HCT116 (cell line): ENCODE results near the gene PLRG1. TPM values are rescaled to one million over a fixed set of nuclear protein-coding genes. Genes with fewer than 3 reads are reported as not detected.

Source experiments
- ATAC-seq: fragments of 200-7000 bp; cut with Tn5 transposase; 2 replicates; pipeline ENCODE4 v1.9.1; 2020; ENCODE audit warnings: mild to moderate bottlenecking, moderate library complexity
- BruUV-seq: library from RNA; stranded (reverse); fragments of 400-500 nt; replicated peaks from 2 replicates; lab custom pipeline; 2021; lab: Mats Ljungman, UMichigan
- CTCF ChIA-PET: fragments of 300-600 bp; sonication (Branson Sonifier 250); formaldehyde crosslinking; loops from one replicate; lab custom pipeline; 2021; ENCODE audit warnings: antibody characterized with exemption; lab: Charles Lee
- POLR2A ChIA-PET: fragments of 300-600, 350-600 bp; sonication (Branson Sonifier 250); formaldehyde crosslinking; loops from one replicate; lab custom pipeline; 2021; ENCODE audit warnings: antibody characterized with exemption; lab: Charles Lee
- RAD21 ChIA-PET, 2 experiments: fragments of 300-600 bp; sonication (Branson Sonifier 250); formaldehyde crosslinking; loops; one replicate each; lab custom pipeline; 2023; ENCODE audit warnings: low total read pairs in 2 of 2; ENCODE audit not compliant: uncharacterized antibody in 2 of 2, unreplicated experiment in 2 of 2, low non-redundant PET in 1 of 2; lab: Charles Lee
- DNase-seq: peaks from one replicate; pipeline ENCODE4 v3.0.0-alpha.2; 2010; ENCODE audit warnings: low read depth, low spot score
- H2AFZ ChIP-seq: fragments of 200-600 bp; shearing (Covaris generic), sonication (generic); 2 replicates; pipeline ENCODE4 v1.6.1; 2017; ENCODE audit warnings: low read depth, mixed run types, mixed read lengths, antibody characterized with exemption, low read length; ENCODE audit not compliant: poor library complexity, severe bottlenecking
- H3K27ac ChIP-seq: 2 replicates; pipeline ENCODE4 v1.5.1; 2012; ENCODE audit warnings: low read depth, low read length
- H3K27me3 ChIP-seq: fragments of 200-600 bp; sonication (generic); 2 replicates; pipeline ENCODE4 v1.6.1; 2016; ENCODE audit warnings: mixed run types, low read length, mixed read lengths; ENCODE audit not compliant: insufficient read depth
- H3K36me3 ChIP-seq, 2 experiments: fragments of 200-500 bp in 1 of 2; fragments of 200-600 bp in 1 of 2; sonication (Bioruptor generic) in 1 of 2; sonication (generic) in 1 of 2; 2 replicates each; pipeline versions ENCODE4 v1.5.1 to v1.6.1; 2014 to 2016; ENCODE audit warnings: low read length in 2 of 2, inconsistent platforms in 1 of 2, mixed read lengths in 1 of 2, mixed run types in 1 of 2; ENCODE audit not compliant: insufficient read depth in 2 of 2, control insufficient read depth in 1 of 2
- H3K4me1 ChIP-seq, 2 experiments: fragments of 200-600 bp in 1 of 2; sonication (generic) in 1 of 2; 2 replicates each; pipeline versions ENCODE4 v1.5.1 to v1.6.1; 2012 to 2017; ENCODE audit warnings: low read length in 2 of 2, inconsistent platforms in 1 of 2, mild to moderate bottlenecking in 1 of 2, mixed read lengths in 1 of 2, mixed run types in 1 of 2, moderate library complexity in 1 of 2; ENCODE audit not compliant: insufficient read depth in 2 of 2, control insufficient read depth in 1 of 2
- H3K4me2 ChIP-seq: fragments of 200-600 bp; sonication (generic); 2 replicates; pipeline ENCODE4 v1.6.1; 2017; ENCODE audit warnings: mixed run types, low read length, mixed read lengths
- H3K4me3 ChIP-seq, 2 experiments: fragments of 200-600 bp in 1 of 2; sonication (generic) in 1 of 2; replicated peaks in 1 of 2; 2 replicates each; pipeline ENCODE4 v1.5.1; 2011 to 2016; ENCODE audit warnings: low read length in 2 of 2, control low read depth in 1 of 2, low read depth in 1 of 2, mild to moderate bottlenecking in 1 of 2, mixed read lengths in 1 of 2, mixed run types in 1 of 2
- H3K79me2 ChIP-seq: fragments of 200-600 bp; sonication (generic); 2 replicates; pipeline ENCODE4 v1.6.1; 2017; ENCODE audit warnings: mild to moderate bottlenecking, mixed run types, low read length, moderate library complexity, mixed read lengths; ENCODE audit not compliant: insufficient read depth
- H3K9ac ChIP-seq: fragments of 200-600 bp; sonication (generic); 2 replicates; pipeline ENCODE4 v1.6.1; 2016; ENCODE audit warnings: low read length, mixed read lengths
- H3K9me2 ChIP-seq: fragments of 200-600 bp; sonication (generic), shearing (Covaris generic); 2 replicates; pipeline ENCODE4 v1.6.1; 2017; ENCODE audit warnings: mixed run types, mild to moderate bottlenecking, moderate library complexity; ENCODE audit not compliant: insufficient read depth
- H3K9me3 ChIP-seq, 2 experiments: fragments of 200-500 bp in 1 of 2; fragments of 200-600 bp in 1 of 2; sonication (Bioruptor generic) in 1 of 2; sonication (generic) in 1 of 2; 2 replicates each; pipeline ENCODE4 v1.6.1; 2014 to 2017; ENCODE audit warnings: low read length in 2 of 2, mixed read lengths in 2 of 2, inconsistent platforms in 1 of 2, low read depth in 1 of 2, mild to moderate bottlenecking in 1 of 2, mixed run types in 1 of 2, moderate library complexity in 1 of 2; ENCODE audit not compliant: control insufficient read depth in 1 of 2, insufficient read depth in 1 of 2
- H4K20me1 ChIP-seq: fragments of 200-600 bp; sonication (generic), shearing (Covaris generic); 2 replicates; pipeline ENCODE4 v1.6.1; 2017; ENCODE audit warnings: mixed run types, mild to moderate bottlenecking, moderate library complexity; ENCODE audit not compliant: insufficient read depth
- CBX3 ChIP-seq: IDR thresholded peaks from 2 replicates; pipeline ENCODE4 v1.6.1; 2012; ENCODE audit warnings: low read depth
- EGR1 ChIP-seq: IDR thresholded peaks from 2 replicates; pipeline ENCODE4 v1.6.1; 2012; ENCODE audit warnings: low read depth
- ELF1 ChIP-seq: IDR thresholded peaks from 2 replicates; pipeline ENCODE4 v1.6.1; 2012; ENCODE audit warnings: low read depth, borderline replicate concordance
- EZH2 ChIP-seq: fragments of 200-600 bp; sonication (generic); IDR thresholded peaks from 2 replicates; pipeline ENCODE4 v1.6.1; 2017; ENCODE audit warnings: antibody characterized with exemption, mixed run types
- JUND ChIP-seq: IDR thresholded peaks from 2 replicates; pipeline ENCODE4 v1.6.1; 2012
- POLR2A ChIP-seq: IDR thresholded peaks from 2 replicates; pipeline ENCODE4 v1.7.0; 2011; ENCODE audit warnings: borderline replicate concordance; ENCODE audit not compliant: insufficient read depth, insufficient read length; ENCODE audit errors: extremely low read depth
- POLR2AphosphoS5 ChIP-seq: IDR thresholded peaks from 2 replicates; pipeline ENCODE4 v1.6.1; 2011; ENCODE audit warnings: mild to moderate bottlenecking, low read depth, low read length, moderate library complexity
- RAD21 ChIP-seq: IDR thresholded peaks from 2 replicates; pipeline ENCODE4 v1.6.1; 2012; ENCODE audit warnings: low read depth, mild to moderate bottlenecking
- SP1 ChIP-seq: IDR thresholded peaks from 2 replicates; pipeline ENCODE4 v1.6.1; 2012; ENCODE audit warnings: low read depth
- TCF7L2 ChIP-seq: IDR thresholded peaks from 2 replicates; pipeline ENCODE4 v1.7.0; 2011; ENCODE audit warnings: borderline replicate concordance, inconsistent platforms; ENCODE audit not compliant: insufficient read depth, insufficient read length; ENCODE audit errors: extremely low read depth
- YY1 ChIP-seq: IDR thresholded peaks from 2 replicates; pipeline ENCODE4 v1.6.1; 2011; ENCODE audit warnings: low read length, low read depth, moderate library complexity, mild to moderate bottlenecking; ENCODE audit not compliant: insufficient replicate concordance; ENCODE audit errors: extremely low read depth
- ZFX ChIP-seq: fragments of 450-650 bp; IDR thresholded peaks from 2 replicates; pipeline ENCODE4 v1.6.1; 2017
- intact Hi-C: fragments of 100-400 bp; cut with micrococcal nuclease; formaldehyde crosslinking; loops from 2 replicates; pipeline ENCODE4 v1.10.0; 2022
- total RNA-seq: library from RNA; stranded (reverse); gene quantifications from one replicate; pipeline ENCODE4 v1.2.1, GENCODE V29; 2021; ENCODE audit not compliant: unreplicated experiment
- TF ChIP-seq, protein P1 (sequence below), 3 experiments: fragments of 200-600 bp in 1 of 3; sonication (generic) in 1 of 3; IDR thresholded peaks in 2 of 3; conservative IDR thresholded peaks in 1 of 3; 2 replicates each; pipeline ENCODE4 v1.5.1; 2012 to 2017; ENCODE audit warnings: low read depth in 2 of 3, low read length in 2 of 3, antibody characterized with exemption in 1 of 3, borderline replicate concordance in 1 of 3, control low read depth in 1 of 3, mild to moderate bottlenecking in 1 of 3, mixed read lengths in 1 of 3, mixed run types in 1 of 3, moderate library complexity in 1 of 3; ENCODE audit not compliant: insufficient read depth in 1 of 3
- TF ChIP-seq, protein P2 (sequence below): IDR thresholded peaks from 2 replicates; pipeline ENCODE4 v1.6.1; 2011; ENCODE audit warnings: mild to moderate bottlenecking, low read length, moderate library complexity; ENCODE audit not compliant: insufficient replicate concordance; ENCODE audit errors: extremely low read depth
- TF ChIP-seq, protein P3 (sequence below): IDR thresholded peaks from 2 replicates; pipeline ENCODE4 v1.6.1; 2012
- TF ChIP-seq, protein P4 (sequence below): IDR thresholded peaks from 2 replicates; pipeline ENCODE4 v1.6.1; 2012

The PLRG1 gene
- total RNA-seq, 1 experiment from 2014 or later, result 141 TPM

DNA sequence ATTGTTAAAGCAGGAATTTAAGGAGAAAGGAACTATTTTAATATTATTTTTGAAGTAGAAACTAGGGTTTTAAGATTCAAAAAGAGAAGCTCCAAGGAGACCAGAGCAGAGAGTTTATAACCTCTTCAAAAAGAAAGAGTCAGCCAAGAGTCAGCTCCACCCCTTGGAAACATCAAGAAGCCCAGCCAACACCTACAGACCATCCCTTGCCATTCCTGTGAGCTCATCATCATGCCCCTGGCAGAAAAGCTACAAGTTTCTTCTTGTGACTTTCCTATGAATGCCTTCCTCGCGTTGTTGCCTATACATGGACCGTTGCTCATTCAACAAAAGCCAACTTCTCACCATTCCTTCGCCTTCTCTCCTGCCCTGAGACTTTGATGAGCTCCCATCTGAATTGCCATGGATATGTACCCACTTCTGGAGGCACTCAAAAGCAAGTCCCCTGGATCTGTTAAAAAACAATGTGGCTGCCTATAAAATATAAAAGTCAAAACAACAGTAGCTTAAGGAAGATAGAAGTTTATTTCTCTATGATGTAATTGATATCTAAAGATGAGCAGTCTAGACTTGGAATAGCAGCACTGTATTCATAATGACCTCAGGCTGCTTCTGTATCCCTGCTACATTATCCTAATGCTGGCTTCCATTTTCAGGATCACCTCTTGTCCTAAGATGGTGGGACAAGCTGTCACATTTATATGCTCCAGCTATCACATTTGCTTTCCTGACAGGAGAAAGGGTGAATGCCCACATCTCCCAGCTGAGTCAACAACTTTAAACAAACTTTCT, 20.3 kb downstream of the PLRG1 start:
- H3K27ac ChIP-seq, result no peak overlapping the region
- no peaks in the 10 kb centered on the region for H3K9me3 ChIP-seq
- DNase-seq (no peak), ATAC-seq (no peak)
- intact Hi-C loops, result no loop called here
- H3K4me1 ChIP-seq, result 0 out of 4 replicates have a peak, but pooled peaks cover 0 to 3% of the 10 kb centered on the region in 2 experiments
- no peaks in the 10 kb centered on the region for H4K20me1 ChIP-seq
- no peaks in the 10 kb centered on the region for H3K9me2 ChIP-seq
- ChIA-PET CTCF (interaction anchor here (2.1 kb wide), 1 partner anchor 23 kb away, joined by 7 read pairs; no protein-coding TSS in a partner anchor), POLR2A (no interaction called here), RAD21 (no interaction called here)
- H3K9ac ChIP-seq, result no peak overlapping the region
- no TSS peak for BruUV-seq
- H3K79me2 ChIP-seq, result no peaks in the 10 kb centered on the region
- H2AFZ ChIP-seq, result no peak overlapping the region
- H3K36me3 ChIP-seq, result no peaks in the 10 kb centered on the region
- TF ChIP-seq JUND (no peak), POLR2A (no peak), CBX3 (no peak), EZH2 (no peak), EGR1 (no peak), ZFX (no peak), YY1 (no peak), RAD21 (no peak), SP1 (no peak), POLR2AphosphoS5 (no peak), TCF7L2 (no peak), ELF1 (no peak)
- TF ChIP-seq, protein P1, sequence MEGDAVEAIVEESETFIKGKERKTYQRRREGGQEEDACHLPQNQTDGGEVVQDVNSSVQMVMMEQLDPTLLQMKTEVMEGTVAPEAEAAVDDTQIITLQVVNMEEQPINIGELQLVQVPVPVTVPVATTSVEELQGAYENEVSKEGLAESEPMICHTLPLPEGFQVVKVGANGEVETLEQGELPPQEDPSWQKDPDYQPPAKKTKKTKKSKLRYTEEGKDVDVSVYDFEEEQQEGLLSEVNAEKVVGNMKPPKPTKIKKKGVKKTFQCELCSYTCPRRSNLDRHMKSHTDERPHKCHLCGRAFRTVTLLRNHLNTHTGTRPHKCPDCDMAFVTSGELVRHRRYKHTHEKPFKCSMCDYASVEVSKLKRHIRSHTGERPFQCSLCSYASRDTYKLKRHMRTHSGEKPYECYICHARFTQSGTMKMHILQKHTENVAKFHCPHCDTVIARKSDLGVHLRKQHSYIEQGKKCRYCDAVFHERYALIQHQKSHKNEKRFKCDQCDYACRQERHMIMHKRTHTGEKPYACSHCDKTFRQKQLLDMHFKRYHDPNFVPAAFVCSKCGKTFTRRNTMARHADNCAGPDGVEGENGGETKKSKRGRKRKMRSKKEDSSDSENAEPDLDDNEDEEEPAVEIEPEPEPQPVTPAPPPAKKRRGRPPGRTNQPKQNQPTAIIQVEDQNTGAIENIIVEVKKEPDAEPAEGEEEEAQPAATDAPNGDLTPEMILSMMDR (IDR thresholded peaks at IDR 0.05 in 2 of 3, conservative IDR thresholded peaks at IDR 0.05 in 1 of 3; ENCODE audit: borderline replicate concordance in 1 of 3, insufficient read depth in 1 of 3, low read depth in 2 of 3, low read length in 2 of 3), result no peak
- TF ChIP-seq, protein P2, sequence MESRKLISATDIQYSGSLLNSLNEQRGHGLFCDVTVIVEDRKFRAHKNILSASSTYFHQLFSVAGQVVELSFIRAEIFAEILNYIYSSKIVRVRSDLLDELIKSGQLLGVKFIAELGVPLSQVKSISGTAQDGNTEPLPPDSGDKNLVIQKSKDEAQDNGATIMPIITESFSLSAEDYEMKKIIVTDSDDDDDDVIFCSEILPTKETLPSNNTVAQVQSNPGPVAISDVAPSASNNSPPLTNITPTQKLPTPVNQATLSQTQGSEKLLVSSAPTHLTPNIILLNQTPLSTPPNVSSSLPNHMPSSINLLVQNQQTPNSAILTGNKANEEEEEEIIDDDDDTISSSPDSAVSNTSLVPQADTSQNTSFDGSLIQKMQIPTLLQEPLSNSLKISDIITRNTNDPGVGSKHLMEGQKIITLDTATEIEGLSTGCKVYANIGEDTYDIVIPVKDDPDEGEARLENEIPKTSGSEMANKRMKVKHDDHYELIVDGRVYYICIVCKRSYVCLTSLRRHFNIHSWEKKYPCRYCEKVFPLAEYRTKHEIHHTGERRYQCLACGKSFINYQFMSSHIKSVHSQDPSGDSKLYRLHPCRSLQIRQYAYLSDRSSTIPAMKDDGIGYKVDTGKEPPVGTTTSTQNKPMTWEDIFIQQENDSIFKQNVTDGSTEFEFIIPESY, result no peak
- TF ChIP-seq, protein P3, sequence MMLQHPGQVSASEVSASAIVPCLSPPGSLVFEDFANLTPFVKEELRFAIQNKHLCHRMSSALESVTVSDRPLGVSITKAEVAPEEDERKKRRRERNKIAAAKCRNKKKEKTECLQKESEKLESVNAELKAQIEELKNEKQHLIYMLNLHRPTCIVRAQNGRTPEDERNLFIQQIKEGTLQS, result no peak
- TF ChIP-seq, protein P4, sequence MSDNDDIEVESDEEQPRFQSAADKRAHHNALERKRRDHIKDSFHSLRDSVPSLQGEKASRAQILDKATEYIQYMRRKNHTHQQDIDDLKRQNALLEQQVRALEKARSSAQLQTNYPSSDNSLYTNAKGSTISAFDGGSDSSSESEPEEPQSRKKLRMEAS, result no peak
- no peak overlapping the region for H3K4me3 ChIP-seq
- no peaks in the 10 kb centered on the region for H3K27me3 ChIP-seq
- no peak overlapping the region for H3K4me2 ChIP-seq
